ENCODE results near the gene TAPBPL.

TAPBPL gene

DNA sequence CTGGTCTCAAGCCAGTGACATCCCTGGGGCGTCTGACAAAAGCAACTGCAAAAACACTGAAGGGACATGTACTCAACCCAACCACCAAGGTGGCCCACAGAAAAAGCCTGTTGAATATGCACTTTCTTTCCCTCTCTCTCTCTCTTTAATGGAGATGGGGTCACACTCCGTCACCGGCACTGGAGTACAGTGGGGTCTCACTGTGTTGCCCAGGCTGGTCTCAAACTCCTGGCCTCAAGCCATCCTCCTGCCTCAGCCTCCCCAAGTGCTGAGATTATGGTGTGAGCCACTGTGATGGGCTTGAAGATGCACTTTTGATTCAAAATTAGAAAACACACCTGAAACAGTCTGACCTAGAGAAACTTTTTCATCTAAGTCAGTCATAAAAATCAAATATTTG lies 14.3 kb upstream of the TAPBPL start:
- DNase-seq (ENCODE audit: low read depth in 2 of 2), result no peak

DNA sequence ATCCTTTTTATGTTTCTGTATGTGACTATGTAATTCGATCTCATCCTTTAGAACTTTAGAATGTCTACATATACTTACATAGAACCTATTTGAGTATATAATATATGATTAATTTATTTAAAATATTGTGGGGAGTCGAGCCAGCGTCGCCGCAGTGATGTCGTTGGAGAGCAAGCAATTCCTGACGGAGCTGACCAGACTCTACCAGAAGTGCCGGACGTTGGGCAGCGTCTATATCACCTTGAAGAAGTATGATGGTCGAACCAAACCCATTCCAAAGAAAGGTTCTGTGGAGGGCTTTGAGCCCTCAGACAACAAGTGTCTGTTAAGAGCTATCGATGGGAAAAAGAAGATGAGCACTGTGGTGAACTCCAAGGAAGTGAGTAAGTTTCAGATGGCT lies 13.5 kb upstream of the TAPBPL start:
- no peak for DNase-seq (ENCODE audit: low read depth in 2 of 2)

DNA sequence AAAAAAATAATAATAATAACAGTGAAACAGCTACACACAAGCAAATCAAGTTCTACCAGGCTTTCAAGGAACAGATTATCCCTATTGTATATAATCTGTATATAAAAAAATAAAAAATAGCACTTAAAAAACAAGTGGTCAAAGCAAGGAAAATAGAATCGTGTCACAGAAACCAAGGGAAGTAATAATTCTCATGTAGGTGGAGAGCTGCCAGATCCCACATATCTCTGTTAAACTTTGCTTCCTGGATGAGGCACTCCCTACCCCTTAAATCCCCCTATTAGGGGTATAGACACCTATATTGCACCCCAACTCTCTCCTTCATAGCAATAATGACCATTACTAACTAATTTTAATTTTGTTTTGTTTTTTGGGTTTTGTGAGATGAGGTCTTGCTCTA lies 11.5 kb upstream of the TAPBPL start:
- no peak for DNase-seq (ENCODE audit: low read depth in 2 of 2)

DNA sequence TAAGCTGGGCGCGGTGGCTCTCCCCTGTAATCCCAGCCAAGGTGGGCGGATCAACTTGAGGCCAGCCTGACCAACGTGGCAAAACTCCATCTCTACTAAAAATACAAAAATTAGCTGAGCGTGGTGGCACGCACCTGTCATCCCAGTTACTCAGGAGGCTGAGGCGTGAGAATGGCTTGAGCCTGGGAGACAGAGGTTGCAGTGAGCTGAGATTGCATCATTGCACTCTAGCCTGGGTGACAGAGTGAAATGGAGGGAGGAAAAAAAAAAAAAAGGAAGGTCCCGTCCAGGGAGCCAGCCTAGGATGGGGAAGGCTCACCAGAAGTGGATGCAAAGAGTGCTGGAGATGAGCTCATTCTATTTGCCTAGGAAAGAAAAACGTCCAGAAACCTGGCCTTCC lies 9.0 kb upstream of the TAPBPL start:
- DNase-seq (ENCODE audit: low read depth in 2 of 2), result no peak

DNA sequence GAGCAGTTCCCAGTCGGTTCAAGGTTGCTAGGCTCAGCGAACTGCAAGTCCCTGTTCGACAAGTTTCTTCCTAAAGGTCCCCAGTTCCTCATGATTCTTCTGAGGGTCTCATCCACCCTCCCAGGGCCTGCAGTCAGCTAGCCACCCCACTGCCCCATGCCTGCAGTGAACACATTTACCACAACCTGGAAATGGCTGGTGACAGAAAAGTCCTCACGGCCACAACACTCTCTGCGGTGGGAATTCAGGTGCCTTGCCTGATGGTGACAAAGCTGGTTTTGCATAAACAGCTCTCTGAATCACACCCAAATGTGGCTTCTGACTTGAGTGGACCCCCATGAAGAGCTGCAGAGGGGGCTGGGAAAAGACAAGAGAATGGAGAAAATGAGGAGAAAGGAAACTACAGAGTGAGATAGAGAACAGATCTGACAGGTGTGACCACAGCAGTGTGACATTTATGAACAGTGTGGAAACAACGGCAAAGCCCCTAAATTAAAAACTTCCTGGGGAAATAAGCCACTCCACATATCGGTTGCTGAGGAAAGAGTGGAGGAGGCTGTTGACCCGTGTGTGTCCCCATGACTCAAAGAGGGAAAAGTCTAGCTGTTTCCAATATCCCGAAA lies 8.4 kb upstream of the TAPBPL start:
- DNase-seq (ENCODE audit: low read depth in 2 of 2), result peak in 1 of 2 donors; percentile 48

DNA sequence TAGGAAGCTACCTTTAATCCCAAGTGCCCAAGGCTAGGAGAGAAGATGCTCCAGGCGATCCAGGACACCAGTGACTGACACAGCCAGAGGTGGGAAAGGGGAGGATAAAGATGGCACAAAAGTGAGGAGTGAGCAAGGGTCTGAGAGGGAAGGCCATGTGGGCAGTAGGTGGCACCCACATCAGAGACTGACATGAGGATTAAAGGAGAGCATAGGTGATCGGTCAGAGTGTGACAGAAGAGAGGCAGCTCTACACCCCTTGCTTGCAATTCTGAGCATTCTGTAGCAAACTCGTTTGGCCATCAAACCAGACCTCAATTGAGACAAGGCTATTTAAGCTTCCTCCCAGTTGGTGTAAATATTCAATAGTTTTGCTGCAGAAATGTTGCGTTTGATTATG lies 7.8 kb upstream of the TAPBPL start:
- DNase-seq (ENCODE audit: low read depth in 2 of 2), result no peak

DNA sequence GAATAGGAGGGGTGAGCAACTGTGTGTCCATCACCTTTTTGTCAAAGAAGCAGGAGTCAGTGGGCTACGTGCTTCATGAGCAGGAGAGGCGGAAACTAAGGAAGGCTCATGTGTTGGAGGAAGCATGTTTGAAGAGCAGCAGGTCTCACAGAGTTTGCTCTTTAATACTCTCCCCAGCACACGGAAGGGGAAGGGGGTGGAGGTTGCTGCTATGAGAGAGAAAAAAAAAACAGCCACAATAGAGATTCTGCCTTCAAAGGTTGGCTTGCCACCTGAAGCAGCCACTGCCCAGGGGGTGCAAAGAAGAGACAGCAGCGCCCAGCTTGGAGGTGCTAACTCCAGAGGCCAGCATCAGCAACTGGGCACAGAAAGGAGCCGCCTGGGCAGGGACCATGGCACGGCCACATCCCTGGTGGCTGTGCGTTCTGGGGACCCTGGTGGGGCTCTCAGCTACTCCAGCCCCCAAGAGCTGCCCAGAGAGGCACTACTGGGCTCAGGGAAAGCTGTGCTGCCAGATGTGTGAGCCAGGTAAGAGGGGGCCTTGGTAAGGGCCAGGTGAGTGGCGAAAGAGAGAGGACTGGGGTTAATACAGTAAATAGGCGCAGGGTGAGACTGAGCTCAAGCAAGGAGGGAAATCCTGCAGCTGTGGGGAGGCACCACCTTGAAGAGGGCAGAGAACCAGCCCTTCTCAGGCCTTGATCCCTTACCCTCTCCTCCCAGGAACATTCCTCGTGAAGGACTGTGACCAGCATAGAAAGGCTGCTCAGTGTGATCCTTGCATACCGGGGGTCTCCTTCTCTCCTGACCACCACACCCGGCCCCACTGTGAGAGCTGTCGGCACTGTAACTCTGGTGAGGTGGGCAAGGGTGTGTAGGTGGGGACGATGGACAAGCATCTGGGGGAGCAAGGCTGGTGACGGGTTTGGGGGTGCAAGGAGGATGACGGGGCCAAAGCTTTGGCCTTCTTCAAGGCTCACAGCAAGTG lies 6.8 kb upstream of the TAPBPL start, which contains the start of gene CD27:
TSS of gene CD27 (plus strand) at position 252 of the 985 bp plus-strand sequence. CDS start at position 393, 141 bp downstream.
- DNase-seq (ENCODE audit: low read depth in 2 of 2), result no peak

DNA sequence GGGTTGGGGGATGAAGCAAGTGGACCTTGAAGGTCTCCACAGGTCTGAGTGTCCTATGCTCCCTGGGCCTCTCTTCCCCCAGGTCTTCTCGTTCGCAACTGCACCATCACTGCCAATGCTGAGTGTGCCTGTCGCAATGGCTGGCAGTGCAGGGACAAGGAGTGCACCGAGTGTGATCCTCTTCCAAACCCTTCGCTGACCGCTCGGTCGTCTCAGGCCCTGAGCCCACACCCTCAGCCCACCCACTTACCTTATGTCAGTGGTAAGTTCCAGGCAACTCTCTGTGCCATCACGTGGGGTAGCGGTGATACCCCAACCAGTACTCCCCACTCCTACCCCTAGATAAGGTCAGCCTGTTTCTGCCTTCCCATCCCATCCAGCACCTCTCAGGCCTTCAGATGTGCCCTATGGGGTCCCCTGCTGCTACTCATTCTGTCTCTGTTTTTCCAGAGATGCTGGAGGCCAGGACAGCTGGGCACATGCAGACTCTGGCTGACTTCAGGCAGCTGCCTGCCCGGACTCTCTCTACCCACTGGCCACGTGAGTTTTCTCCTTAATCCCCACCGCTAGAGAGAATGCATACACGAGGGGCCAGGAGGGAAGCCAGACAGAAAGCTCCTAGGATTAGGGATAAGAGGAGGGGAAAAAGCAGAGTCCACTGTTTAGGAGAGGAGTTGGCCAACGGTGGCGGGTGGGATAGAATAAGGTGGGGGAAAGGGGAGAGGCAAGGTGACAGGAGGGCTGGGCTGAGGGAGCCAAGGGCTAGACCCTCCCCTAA lies 1.6 kb upstream of the TAPBPL start:
- DNase-seq (ENCODE audit: low read depth in 2 of 2), result no peak

DNA sequence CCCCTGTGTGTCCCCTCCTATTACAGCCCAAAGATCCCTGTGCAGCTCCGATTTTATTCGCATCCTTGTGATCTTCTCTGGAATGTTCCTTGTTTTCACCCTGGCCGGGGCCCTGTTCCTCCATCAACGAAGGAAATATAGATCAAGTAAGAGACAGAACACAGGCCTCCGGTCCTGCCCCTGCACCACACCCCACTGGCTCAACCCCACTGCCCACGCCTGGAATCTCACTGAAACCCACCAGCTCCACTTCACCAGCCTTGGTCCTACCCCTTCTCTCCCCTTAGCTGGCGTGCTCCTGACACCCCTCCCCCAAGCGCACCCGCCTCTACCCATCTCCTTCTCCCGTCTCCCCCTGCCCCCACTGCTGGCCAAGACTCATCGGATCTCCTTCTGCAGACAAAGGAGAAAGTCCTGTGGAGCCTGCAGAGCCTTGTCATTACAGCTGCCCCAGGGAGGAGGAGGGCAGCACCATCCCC lies 934 bp upstream of the TAPBPL start:
- no peak for DNase-seq (ENCODE audit: low read depth in 2 of 2)

DNA sequence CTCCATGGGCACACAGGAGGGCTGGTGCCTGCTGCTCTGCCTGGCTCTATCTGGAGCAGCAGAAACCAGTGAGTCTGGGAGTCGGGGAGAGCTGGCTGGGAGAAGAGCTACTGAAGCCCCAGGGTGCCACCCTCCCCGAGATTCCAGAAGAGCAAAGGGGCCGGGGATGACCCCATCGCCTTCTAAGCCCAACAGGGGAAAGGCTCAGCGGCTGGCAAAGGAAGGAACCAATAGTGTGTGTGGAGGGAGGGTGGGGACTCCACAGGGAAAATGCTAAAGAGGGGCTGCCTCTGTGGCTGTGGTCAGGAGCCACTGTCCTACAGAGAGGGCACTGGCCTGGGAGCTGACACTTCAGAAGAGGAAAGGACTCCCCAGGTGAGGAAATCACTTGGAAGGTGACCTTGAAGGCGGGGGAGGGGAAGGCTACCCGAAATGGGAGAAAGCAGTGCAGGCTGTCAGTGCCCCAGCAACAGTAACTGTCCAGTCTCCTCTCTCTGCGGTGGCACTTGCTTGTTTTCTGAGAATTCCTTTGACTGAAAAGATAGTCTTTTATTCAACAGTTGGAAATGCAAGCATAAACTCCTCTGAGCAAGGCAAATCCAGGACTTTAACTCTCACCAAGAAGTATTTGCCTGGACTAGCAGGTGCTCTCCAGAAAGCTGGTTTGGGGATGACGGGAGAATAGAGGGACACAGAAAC lies 552 bp downstream of the TAPBPL start:
- DNase-seq (ENCODE audit: low read depth in 2 of 2), result no peak

DNA sequence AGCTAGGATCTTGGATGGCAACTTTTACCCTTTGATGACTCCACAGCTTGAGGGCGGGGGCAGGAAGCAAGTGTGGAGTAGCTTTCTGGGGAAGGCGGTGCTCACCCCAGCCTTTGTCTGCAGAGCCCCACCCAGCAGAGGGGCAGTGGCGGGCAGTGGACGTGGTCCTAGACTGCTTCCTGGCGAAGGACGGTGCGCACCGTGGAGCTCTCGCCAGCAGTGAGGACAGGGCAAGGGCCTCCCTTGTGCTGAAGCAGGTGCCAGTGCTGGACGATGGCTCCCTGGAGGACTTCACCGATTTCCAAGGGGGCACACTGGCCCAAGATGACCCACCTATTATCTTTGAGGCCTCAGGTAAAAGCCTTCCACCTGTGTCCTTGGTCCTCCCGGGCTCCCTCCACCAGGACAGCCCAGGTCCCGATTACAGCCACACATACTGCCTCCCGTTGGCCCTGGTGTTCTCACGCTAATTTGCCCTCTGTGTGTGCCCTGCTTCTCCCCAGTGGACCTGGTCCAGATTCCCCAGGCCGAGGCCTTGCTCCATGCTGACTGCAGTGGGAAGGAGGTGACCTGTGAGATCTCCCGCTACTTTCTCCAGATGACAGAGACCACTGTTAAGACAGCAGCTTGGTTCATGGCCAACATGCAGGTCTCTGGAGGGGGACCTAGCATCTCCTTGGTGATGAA lies 1.2 kb downstream of the TAPBPL start:
- DNase-seq (ENCODE audit: low read depth in 2 of 2), result no peak

DNA sequence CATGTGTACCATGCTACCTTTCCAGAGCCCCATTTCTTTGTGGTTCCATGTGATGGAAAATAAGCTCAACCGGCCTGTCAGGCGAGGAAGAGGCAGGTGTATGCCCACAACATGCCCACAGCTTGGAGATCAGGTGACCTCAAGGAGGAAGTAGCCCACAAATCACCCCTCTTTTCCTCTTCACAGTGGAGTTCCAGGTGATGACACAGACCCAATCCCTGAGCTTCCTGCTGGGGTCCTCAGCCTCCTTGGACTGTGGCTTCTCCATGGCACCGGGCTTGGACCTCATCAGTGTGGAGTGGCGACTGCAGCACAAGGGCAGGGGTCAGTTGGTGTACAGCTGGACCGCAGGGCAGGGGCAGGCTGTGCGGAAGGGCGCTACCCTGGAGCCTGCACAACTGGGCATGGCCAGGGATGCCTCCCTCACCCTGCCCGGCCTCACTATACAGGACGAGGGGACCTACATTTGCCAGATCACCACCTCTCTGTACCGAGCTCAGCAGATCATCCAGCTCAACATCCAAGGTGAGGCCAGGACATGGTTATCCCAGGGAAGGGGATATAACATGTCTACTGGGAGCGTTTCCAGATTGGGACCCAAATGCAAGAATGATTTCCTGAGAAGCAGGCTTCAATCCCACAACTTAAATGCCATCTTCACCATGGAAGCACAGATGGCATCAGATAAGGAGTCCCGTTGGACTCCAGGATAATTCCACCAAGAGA lies 5.5 kb downstream of the TAPBPL start:
- no peak for DNase-seq (ENCODE audit: low read depth in 2 of 2)

DNA sequence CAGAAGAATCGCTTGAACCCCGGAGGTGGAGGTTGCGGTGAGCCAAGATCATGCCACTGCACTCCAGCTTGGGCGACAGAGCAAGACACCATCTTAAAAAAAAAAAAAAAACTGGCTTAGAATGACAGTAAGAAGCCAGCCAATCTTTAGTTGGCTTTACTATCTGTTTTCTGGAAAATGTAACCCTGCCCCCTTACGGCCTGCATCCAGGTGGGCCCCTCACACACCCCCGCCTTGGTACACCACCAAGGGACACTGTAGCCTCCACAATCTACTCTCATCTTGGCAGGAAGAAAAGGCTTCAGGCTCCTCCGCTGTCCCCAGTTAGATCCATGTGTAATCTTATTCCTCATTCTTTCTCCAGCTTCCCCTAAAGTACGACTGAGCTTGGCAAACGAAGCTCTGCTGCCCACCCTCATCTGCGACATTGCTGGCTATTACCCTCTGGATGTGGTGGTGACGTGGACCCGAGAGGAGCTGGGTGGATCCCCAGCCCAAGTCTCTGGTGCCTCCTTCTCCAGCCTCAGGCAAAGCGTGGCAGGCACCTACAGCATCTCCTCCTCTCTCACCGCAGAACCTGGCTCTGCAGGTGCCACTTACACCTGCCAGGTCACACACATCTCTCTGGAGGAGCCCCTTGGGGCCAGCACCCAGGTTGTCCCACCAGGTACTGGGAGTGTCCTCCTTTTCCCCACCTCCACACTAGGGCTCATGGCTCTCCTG lies 6.6 kb downstream of the TAPBPL start:
- no peak for DNase-seq (ENCODE audit: low read depth in 2 of 2)

DNA sequence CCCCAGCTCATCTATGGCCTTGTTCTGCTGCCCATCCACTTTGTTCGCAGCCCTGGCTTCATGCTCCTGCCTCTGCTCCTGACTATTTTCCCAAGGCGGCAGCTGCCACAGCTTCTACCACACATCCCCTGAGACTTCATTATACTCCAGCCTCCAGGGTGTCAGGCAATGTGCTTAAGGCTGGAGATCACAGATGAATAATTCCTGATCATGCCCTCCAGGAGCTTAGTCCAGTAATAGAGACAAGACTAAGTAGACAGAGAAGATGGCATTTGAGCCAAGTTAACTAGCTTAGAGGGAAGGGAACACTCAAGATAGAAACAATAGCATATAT lies 7.1 kb downstream of the TAPBPL start:
- DNase-seq (ENCODE audit: low read depth in 2 of 2), result no peak

DNA sequence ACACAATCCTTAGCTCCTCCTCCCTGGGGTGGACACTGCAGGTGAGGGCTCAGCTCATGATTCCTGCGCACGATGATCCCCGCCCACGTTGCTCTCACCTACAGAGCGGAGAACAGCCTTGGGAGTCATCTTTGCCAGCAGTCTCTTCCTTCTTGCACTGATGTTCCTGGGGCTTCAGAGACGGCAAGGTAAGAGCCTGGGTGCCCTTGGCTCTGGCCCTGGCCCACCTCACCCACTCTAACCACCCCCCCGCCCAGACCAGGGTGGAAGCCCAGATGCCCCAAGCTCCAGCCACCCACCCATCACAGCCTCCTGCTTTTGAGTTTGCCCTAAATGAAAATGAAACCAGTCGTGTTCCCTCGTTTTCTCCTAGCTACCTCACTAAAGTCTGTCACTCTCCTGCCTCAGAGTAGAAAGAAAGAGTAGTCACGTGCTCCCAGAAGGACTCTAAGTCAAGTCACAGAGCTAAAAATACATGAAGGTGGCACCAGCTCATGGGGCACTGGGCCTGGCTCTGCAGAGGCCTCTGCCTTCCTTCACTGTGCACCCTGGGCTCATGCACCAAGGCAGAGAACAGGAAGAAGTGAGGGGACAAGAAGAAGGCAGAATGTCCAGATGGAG lies 9.0 kb downstream of the TAPBPL start:
- DNase-seq (ENCODE audit: low read depth in 2 of 2), result peak in 1 of 2 donors; percentile 39

DNA sequence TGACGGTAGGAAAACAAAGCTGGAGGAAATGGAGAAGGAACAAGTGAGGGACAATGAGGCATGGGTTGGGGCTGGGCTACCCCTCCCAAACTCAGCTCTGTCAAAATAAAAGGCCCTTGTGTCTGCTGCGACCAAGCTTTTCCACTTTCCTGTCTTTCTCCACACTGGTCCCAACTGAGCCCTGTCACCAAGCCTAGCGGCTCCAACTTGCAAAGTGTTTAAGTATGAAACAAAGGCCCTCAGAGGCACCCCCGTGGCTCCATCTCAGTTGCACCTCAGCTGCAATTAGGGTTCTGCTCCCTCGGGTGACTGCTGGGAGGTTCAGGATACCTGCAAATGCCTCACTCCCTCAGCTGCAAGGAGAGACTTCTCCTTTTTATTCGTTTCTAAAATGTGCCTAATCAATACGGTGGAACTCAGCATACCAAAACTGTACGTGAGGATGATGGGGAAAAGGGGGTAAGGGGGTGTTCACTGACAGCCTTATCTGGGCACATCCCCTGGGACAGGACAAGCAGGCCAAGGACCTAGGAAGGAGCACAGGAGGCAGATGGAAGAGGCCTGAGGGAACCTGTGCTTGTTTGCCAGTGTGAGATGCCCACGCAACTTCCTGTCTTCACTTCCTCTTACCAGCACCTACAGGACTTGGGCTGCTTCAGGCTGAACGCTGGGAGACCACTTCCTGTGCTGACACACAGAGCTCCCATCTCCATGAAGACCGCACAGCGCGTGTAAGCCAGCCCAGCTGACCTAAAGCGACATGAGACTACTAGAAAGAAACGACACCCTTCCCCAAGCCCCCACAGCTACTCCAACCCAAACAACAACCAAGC lies 9.8 kb downstream of the TAPBPL start:
- peak; percentile 73 to 83 for DNase-seq (ENCODE audit: low read depth in 2 of 2)

DNA sequence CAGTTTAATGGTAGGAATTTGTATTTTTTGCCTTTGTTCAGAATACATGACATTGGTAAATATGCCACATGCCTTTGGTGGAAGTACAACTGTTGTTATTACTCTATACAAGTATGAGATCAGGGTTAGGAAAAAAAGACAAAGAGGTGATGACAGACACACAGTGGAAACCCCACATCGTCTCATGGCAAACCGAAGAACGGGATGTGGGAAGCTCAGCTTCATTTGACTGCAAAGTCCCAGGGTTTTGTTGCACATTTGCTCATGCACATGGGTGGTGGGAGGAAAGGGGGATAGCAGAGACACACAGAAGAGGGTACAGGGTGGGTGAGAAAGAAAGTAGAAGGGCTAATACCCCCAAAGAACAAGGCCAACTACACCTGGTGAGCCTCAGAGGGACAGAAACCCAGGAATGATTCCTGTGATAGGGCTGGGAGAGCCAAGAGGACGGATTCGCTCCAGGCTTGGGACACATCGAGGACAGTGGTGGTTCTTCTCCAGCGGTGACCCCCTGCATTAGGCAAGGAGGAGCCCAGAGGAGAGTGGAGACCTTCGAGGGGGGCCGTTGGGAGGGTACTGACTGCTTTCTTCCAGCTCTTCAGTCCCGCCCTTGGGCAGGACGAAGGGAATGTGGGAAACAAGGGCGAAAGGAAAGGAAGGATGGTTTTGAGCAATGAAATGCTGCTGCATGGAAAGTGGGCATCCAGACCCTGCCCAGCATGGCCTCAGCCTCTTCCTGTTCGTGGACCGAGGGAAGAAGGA lies 10.6 kb downstream of the TAPBPL start:
- DNase-seq (ENCODE audit: low read depth in 2 of 2), result no peak

DNA sequence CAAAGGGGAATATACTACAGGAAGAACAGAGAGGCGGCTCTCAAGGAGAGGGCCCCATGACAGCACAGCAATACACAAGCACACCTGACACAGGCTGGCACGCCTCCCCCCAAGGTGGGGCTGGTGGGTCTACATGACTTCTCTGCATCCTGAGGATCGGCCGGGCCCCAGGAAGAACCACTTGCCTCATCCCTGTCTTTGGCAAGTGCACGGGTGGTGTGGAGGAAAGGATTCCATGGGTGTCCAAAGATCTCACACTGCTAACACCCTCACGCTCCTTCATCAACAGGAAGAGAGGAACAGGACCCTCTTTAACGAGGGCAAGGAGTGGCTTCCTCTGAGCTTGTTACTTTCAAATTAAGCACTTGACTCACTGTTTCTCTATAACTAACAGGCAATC lies 11.4 kb downstream of the TAPBPL start:
- no peak for DNase-seq (ENCODE audit: low read depth in 2 of 2)

All from stimulated activated CD4-positive, alpha-beta T cell treated with anti-CD3 and anti-CD28 coated beads, Interleukin-15, amount 100 ng/mL, for 48 hours (primary cell).